ENCODE measurements around the gene FBXL20.
"Not testable (repeated sequence)": the region's sequence is repeated elsewhere in the genome, so short reads cannot be mapped to it uniquely, and the experiment has no call there.

DNA sequence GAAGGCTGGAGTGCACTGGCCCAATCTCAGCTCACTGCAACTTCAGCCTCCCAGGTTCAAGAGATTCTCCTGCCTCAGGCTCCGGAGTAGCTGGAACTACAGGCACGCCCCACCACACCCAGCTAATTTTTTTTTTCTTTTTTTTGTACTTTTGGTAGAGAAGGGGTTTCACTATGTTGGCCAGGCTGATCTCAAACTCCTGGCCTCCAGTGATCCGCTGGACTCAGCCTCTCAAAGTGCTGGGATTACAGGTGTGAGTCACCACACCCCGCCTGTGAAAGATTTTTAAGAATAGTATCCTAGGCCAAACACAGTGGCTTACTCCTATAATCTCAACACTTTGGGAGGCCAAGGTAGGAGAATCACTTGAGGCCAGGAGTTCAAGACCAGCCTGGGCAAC lies 33.6 kb downstream of the FBXL20 start:
- TF ChIP-seq RAD21 (CRISPR knock-in tag; conservative IDR thresholded peaks at IDR 0.05 in 1 of 2, IDR thresholded peaks at IDR 0.05 in 1 of 2); ESRRA (IDR thresholded peaks at IDR 0.05; ENCODE audit: borderline replicate concordance, low read depth); TAF1 (IDR thresholded peaks at IDR 0.05; ENCODE audit: control insufficient read depth, extremely low read depth, insufficient read depth, low read length, severe bottlenecking); SP1 (CRISPR knock-in tag; IDR thresholded peaks at IDR 0.05): not testable (repeated sequence)
- TF ChIP-seq, protein P1, sequence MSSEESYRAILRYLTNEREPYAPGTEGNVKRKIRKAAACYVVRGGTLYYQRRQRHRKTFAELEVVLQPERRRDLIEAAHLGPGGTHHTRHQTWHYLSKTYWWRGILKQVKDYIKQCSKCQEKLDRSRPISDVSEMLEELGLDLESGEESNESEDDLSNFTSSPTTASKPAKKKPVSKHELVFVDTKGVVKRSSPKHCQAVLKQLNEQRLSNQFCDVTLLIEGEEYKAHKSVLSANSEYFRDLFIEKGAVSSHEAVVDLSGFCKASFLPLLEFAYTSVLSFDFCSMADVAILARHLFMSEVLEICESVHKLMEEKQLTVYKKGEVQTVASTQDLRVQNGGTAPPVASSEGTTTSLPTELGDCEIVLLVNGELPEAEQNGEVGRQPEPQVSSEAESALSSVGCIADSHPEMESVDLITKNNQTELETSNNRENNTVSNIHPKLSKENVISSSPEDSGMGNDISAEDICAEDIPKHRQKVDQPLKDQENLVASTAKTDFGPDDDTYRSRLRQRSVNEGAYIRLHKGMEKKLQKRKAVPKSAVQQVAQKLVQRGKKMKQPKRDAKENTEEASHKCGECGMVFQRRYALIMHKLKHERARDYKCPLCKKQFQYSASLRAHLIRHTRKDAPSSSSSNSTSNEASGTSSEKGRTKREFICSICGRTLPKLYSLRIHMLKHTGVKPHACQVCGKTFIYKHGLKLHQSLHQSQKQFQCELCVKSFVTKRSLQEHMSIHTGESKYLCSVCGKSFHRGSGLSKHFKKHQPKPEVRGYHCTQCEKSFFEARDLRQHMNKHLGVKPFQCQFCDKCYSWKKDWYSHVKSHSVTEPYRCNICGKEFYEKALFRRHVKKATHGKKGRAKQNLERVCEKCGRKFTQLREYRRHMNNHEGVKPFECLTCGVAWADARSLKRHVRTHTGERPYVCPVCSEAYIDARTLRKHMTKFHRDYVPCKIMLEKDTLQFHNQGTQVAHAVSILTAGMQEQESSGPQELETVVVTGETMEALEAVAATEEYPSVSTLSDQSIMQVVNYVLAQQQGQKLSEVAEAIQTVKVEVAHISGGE (CRISPR knock-in tag; IDR thresholded peaks at IDR 0.05) = not testable (repeated sequence)
- TF ChIP-seq ZBTB33 (CRISPR knock-in tag; IDR thresholded peaks at IDR 0.05) = peak; percentile 86
- TF ChIP-seq, protein P2, sequence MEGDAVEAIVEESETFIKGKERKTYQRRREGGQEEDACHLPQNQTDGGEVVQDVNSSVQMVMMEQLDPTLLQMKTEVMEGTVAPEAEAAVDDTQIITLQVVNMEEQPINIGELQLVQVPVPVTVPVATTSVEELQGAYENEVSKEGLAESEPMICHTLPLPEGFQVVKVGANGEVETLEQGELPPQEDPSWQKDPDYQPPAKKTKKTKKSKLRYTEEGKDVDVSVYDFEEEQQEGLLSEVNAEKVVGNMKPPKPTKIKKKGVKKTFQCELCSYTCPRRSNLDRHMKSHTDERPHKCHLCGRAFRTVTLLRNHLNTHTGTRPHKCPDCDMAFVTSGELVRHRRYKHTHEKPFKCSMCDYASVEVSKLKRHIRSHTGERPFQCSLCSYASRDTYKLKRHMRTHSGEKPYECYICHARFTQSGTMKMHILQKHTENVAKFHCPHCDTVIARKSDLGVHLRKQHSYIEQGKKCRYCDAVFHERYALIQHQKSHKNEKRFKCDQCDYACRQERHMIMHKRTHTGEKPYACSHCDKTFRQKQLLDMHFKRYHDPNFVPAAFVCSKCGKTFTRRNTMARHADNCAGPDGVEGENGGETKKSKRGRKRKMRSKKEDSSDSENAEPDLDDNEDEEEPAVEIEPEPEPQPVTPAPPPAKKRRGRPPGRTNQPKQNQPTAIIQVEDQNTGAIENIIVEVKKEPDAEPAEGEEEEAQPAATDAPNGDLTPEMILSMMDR (IDR thresholded peaks at IDR 0.05 in 2 of 3, conservative IDR thresholded peaks at IDR 0.05 in 1 of 3; ENCODE audit: insufficient read depth in 2 of 3, low read depth in 1 of 3, low read length in 3 of 3) = not testable (repeated sequence)
